Activated T-cell treated with anti-CD3 and anti-CD28 coated beads for 48 hours (primary cell): ENCODE measurements around the gene CDH12.
"Not testable (repeated sequence)": the region's sequence is repeated elsewhere in the genome, so short reads cannot be mapped to it uniquely, and the experiment has no call there.

ENCODE experiments used
- DNase-seq: peaks from one replicate; pipeline ENCODE4 v3.0.0-alpha.2; 2020; ENCODE audit warnings: low read depth

Gene CDH12

DNA sequence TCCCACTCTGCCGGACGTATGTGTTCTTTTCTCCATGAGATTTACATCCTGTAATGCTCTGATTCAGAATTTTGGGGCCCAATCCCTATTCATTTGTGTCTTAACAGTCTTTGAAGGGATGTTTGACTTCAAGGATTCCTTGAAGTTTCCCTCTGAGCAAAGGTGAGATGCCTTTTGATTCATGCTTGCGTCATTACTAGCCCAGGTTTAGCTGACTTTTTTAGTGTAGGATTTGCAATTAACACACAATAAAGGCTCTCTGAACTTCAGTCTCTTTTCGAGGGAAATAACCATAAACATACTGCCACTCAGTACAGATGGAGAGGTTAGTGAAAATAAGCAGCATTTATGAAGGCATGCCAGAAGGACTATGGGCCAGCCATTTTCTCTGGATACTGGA, 842.3 kb downstream of the CDH12 start:
- not testable (repeated sequence) for DNase-seq

DNA sequence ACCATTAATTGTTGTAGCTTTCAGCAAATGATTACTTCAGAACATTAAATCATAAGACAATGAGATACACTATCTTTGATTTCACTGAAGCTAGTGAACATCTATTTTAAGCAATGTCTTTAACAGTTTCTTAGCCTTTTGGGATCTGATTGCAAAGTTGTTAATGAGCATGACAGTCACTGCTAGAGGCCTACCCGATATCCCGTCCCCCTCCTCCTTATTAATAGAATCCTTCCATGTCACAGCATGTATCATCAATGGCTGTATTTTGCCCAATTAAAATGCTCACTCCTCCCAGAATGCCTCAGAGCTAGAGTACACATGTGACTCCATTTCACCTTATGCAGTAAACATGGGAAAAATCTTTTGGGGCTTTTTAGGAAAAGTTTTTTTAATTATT, 852.0 kb downstream of the CDH12 start:
- not testable (repeated sequence) for DNase-seq

DNA sequence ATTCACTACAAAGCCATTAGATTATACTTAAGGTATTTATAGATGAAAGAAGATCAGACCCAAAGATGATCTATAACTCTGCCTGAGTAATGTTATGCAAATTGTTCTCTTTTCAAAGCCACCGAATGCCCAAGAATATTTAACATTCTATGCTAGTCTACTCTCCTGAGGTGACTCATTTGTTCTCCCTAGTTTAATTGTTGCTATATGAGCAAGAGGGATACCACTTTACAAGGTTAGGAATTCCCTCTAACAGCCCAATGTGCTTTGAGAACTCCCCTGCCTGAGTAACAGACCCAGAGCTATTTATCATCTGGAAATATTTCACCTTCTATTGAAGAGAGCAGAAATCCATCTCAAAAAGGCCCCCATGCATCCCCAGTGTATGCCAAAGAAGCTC, 867.3 kb downstream of the CDH12 start:
- DNase-seq = not testable (repeated sequence)

DNA sequence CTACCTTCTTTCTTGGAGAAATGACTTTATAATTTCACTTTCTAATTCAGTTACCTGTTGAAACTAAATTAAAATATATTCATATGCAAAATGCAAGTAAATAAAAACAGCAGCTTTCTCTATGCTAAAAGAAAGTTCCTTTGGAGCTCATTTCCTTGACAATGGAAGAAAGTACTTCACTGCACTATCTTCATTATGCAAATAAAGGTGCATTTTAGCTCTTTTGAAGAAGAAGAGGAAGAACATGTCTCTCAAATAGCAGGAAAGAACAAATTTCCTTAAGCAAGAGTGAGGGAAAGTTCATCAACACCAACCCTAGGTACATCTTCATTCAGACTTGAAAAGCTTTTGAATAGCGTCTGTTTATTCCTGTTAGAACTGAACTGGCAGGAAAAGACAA, 901.6 kb downstream of the CDH12 start:
- not testable (repeated sequence) for DNase-seq

DNA sequence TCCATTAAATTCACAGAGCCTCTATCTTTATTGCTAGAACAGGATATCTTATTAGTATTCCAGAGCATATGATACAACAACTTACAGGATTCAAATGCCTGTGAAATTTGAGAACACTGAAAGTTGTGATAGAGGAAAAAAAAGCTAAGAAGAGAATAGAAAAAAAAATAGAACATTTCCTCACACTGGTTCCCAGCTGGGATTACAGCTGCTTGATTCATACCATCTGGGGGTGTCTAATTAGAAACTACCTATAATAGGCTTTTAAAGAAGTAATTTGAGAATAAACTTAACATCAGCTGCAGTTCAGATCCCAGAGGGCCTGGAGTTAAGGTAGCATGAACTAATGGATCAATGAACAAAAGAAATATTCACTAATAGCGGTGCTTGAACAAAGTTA, 922.0 kb downstream of the CDH12 start:
- no peak for DNase-seq

DNA sequence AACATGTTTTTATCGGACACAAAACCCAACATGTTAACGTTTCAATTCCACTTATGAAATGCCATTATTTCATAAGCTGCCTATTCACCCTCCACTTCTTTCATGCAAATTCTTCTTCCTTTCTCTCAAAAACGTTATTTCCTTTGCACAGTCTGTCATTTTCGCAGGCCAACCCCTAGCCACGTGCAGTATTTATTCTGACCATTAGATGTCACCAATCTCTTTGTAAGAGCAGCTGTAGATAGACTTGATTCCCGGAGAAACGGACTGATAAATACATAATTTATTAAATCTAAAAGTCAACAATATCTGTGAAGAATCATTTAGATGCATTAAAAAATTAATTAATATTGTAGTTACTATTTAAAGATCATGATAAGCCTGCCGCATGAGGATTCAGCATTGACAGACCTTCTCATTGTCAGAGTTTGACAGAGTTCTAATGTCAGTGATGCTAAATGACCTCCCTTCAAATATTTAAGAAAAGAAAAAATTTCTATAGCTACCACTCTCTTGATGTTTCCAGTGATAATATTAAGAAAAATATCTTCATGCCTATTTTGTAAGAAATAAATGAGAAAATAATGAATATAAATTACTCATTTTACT, 933.6 kb downstream of the CDH12 start:
- DNase-seq = no peak

DNA sequence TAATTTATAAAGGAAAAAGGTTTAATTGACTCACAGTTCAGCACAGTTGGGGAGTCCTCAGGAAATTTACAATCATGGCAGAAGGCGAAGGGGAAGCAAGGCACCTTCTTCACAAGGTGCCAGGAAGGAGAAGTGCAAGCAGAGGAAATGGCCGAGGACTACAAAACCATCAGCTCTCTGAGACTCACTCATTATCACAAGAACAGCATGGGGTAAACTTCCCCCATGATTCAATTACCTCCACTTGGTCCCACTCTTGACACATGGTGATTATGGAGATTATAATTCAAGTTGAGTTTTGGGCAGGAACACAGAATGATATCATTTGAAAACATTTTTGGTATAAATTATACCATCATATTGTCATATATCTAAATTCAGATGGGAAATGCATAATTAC, 934.7 kb downstream of the CDH12 start:
- no peak for DNase-seq

DNA sequence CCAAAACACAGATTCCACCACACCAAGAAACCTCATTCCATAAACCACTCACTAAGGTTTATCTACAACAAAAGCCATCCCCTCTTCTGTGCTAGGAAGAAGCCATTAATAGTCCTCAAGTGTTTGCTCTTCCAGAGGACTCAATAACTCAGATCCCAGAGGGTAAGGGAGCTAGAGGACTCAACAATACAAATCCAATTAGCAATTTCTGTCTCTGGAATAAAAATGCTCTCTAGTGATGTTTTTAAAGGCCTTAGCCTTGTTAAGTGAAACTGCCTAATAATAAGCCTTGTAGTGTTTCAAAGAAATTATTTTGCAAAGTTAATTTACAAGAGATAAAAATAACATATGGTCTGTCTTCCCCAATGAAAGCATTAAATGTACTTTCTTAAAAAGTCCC, 942.4 kb downstream of the CDH12 start:
- no peak for DNase-seq

DNA sequence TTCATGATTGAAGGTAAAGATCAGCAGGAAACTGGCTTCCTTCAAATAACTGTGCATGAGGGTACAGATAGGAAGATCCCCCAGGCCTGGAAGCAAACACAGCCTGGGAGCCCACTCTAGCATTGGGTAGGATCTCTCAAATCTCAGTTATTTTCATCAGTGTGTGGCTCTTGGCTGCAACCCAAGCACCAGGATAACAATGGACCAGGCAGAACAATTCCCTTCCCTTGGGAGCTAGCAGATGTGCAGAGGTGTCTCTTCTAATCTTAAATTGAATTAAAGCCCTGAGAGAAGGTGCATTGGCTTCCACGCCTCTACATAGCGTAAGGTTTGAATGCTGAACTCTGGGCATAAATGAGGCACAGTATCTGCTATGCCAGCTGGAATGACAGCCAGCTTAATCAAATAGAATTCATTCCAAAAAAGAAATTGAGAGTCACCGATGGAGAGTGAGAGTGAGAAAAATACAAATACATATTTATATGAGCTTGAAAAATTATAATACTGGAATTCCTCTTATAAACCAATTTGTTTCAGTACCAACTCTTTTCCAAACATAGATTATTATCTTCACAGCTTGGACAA, 957.3 kb downstream of the CDH12 start:
- no peak for DNase-seq

DNA sequence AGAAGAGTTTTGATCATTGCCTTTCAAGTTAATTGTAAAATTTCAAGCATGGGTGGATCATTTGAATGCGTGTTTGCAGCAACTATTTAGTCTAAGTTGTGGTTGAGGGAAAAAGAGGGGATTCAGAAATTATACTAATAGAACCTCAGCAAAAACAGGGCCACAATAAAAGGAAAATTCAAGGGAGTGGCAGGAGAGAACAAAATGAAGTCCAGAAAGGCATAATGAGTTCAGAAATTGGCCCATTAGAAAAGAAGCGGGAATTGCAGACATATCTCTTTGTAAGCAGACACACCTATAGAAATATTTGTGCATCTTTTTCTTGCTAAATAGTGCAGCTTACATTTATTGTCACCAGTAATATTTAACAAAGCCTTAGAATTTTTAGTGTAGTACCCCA, 960.0 kb downstream of the CDH12 start:
- no peak for DNase-seq

DNA sequence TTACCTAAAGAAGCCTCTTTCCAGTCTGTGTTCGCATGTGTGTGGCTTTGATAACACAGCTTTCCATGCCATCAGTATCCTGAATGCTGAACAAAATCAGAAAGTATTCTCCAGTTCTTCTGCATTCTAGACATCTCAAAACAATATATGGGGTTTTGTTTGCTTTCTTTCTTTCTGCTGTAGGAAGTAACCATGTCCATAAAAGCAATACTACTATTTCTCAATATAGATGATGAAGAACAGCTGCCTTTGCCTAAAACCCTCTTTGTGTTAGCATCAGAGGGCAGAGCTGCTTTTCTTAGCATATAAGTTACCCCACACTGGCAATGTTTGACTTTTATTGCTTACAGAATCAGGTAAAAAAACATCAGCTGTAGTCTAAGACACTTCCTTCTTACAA, 963.6 kb downstream of the CDH12 start:
- DNase-seq = no peak

DNA sequence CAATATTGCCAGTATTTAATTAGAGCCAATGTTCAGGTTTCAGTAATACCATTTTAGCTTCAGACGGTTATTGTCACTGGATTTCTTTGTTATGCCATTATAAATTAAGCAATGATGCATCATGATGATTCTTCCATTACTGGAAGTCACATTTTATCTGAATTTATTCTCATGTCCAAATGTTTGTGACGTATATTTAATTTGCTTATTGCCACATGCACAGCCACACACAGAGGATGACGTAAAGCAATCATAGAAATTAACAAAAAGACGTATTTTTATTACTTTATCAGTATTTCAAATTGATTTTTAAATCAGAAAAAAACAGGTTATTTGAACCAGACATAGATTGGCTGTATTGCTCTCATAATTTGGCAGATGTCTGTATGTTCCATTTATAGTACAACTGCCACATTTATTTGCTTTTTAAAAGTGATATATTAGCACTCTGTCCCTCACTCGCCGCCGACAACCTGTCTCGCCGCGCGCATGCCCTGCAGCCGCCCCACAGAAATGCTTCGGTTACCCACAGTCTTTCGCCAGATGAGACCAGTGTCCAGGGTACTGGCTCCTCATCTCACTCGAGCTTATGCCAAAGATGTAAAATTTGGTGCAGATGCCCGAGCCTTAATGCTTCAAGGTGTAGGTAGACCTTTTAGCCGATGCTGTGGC, 970.9 kb downstream of the CDH12 start:
- DNase-seq = no peak

DNA sequence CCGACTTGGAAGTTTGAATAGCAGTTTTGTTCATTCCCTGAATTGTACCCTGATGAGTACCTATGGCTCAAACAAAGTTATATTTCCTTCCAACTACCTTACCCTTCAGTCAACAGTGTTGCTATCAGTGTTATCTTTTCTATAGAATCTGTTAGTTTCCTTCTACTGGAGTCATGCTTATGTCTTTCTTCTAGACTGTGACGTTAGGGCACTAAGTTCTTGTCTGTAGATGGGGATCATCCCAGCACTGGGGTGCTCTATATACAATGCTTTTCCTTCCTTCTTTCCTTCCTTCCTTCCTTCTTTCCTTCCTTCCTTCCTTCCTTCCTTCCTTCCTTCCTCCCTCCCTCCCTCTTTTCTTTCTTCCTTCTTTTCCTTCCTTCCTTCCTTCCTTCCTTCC, 973.0 kb downstream of the CDH12 start:
- DNase-seq = no peak

DNA sequence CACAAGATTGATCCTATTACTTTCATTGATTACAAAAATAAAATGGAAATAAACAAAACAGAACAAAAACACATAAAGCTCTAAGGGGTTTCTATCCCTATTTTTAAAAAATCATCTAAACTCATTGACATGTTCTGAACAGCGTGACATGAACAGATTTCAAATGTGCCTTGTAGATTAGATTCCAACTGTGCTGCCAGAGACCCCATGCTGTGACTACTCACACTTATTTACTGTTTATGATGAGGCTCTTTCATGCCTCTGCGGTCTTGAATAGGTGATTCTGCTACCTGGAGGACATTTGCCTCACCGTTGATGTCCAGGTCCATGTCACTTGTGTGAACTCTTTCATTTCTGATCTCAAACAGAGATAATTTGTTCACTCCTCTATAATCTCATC, 990.2 kb downstream of the CDH12 start:
- no peak for DNase-seq

DNA sequence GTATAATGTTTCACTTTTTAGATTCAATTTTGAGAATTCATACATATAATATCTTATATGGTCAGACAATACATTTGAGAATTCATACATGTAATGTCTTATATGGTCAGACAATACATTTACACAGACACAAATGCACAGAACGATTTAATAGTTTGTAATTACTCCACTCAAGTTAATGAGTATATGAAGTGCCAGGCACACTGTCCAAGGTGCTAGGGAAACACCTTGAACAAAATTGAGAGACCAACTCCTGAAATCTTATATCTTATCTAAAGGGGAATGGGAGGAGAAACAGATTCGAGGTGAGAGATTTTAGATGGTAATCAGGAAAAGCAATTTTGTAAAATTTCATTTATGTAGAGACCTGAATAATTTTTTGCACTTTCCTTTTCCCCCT, 994.7 kb downstream of the CDH12 start:
- no peak for DNase-seq

DNA sequence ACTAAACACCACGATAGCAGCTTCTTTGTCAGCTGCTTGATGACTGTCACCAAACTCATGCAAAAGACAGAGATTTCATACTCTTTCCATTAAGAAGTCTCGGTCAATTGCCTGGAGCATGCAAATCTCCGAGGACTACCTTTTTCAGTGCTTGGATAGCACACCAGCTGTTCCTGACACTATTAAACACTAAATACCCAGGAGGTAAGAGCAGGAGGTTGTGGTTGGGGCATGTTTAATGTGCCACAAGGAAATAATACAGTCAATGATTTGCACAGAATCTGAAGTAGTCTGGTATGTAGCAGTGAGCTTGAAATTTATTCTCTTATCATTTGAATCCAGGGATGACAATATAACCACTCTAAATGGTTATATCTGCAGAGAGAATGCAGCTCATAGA, 996.2 kb downstream of the CDH12 start:
- no peak for DNase-seq

DNA sequence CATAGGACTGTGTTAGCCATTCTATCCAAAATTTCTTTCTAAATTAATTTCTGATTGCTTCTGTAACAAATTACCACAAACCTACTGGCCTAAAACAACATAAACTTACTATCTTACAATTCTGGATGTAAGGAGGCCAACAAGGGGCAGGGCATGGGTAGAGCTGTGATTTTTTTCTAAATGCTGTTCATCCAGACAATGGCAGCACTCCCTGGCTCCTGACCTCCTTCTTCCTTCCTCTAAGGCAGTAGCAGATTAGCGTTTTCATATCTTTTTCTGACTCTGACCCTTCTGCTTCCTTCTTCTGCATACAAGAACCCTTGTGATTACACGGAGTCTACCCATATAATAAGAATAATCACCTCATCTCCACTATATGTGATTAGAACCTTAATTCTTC, 1005.8 kb downstream of the CDH12 start:
- DNase-seq = no peak

DNA sequence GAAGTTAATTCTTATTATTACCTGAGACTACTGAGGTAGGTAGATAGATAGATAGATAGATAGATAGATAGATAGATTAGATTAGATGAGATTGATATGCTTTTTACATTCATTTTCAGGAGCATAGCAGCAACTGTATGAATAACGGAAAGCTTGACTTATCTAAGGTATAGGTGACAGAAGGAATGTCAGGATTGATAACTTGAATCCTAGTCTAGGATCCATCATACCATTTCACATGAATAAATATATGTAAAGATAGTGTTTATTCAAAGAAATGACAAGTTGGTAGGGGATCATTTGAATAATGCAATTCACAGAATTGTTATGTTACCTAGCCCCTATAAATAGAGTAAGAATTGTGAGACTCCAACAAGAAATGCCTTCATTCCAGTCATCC, 1008.2 kb downstream of the CDH12 start:
- no peak for DNase-seq

DNA sequence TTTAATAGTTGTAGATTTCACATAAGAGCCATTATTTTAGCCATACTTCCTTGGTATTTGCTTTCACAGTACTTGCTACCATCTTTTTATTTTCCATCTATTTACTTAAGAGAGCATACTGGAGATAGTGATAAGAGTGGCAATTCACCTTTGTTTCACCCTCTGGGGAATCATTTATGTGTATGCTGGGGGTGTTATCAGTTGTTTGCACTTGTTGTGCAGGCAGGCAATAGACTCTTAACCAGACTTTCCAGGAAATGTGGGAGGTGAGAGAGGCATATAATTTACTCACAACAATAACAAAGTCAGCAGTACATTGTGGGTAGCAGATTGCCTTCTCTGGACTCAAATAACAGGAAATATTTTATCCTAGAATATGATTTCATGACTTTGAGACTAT, 1018.3 kb downstream of the CDH12 start:
- DNase-seq = no peak

DNA sequence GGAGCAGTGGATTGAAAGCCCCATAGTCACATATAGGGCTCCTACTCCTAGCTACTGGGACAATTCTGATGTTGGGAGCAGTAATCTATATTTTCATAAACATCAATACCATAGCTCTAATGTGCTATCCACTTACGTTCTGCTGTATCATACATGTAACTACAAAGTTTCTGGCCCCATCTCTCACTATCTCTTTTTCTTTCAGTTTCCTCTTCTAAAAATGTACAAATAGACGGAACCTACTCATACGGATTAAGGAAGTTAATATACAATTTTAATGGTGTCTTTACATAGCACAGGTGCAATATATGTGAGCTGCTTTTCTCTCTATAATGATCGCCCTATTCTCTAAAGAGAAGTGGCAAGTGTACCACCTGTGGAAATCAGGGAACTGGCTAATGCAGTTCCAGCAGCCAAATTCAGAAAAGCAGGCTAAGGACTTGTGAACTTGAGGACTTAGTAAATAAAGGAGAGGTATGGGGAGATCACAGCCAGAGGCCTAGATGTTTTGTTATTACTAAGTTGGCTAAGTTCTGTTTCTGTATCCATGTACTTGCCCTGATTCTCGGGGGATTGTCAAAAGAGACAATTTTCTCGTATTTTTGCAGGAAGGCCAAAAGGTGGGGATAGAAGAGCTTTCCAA, 1021.9 kb downstream of the CDH12 start:
- DNase-seq = no peak

DNA sequence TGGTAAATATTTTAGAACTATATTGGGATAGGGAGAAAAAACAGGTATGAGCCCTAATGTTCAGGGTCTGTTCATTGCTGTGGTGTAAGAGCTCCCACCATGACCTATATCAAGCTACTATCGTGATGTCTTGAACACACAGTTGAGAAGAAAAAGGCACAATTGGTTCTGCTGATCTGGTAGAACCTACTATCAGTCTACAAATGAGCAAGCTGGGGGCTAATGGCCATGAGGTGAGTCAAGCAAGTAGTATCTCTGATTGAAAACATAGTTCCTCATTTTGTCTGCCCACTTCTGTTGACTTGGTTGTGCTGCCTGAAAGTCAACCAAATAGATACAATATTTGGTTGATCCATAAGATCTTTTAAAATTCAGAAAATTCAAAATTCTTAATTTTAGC, 1026.3 kb downstream of the CDH12 start:
- DNase-seq = no peak

DNA sequence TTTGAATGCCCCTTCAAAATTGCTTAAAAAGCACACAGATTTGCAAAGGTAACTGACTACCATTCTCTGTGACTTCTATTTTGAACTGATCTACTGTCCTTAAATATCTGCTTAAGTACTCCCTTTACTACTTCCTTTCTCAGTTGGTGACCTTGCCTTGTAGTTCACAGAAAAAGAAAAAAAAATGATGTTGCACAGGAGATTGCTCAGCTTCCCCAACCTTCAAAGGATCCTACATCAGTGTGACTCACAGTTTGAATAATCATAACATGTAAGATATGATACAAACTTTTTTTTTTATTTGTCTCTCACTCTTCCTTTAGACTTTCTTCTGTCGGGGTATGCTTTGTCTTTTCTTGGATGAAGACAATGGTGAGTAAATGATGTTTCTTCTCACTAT, 1029.6 kb downstream of the CDH12 start:
- DNase-seq = no peak

DNA sequence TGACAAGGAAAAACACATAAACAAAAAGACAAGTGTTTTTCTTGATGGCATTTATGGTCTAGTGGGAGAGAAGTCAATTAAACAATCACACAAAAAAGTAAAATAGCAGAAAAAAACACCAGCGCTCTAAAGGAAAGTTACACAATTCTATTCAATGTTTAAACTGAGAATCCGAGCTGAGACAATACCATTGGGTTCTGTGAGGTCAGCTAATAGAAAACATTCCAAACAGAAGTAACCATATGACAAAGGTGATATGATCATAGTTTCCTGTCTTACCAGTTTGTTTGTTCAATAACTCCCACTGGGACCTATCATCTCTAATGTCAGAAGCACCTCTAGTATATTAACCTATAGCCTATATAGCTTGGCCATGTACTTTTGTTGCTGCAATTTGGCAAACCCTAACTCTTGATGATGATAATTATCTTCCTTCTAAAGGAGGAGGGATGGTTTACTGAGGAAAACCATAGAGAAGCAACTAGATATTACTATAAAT, 1030.0 kb downstream of the CDH12 start:
- no peak for DNase-seq
